Measurements from ENCODE around the gene STK39. TPM values are rescaled to one million over a fixed set of nuclear protein-coding genes. Genes with fewer than 3 reads are reported as not detected.

The STK39 gene
- total and polyA plus RNA-seq, 2 donors (not counting 1 experiment from before 2014, with no cell fraction given), result 16.7 to 30.1 TPM

GRCh38 chr2:168005586-168005985 lies 241.8 kb downstream of the STK39 start:
- Histone ChIP-seq H3K9me3 (ENCODE audit: control insufficient read depth, insufficient read depth, low read depth, low read length) (no peaks in the 10 kb centered on the region), H3K4me3 (replicated peaks in 1 of 4; ENCODE audit: control extremely low read depth in 1 of 4, insufficient read depth in 1 of 4, low read depth in 3 of 4, low read length in 4 of 4) (no peak overlapping the region), H3K36me3 (ENCODE audit: control insufficient read depth, insufficient read depth, low read length) (peaks cover 2% of the 10 kb centered on the region), H3K27me3 (ENCODE audit: control insufficient read depth, insufficient read depth, low read length) (no peaks in the 10 kb centered on the region), H3K79me2 (ENCODE audit: control insufficient read depth, insufficient read depth, low read length) (no peaks in the 10 kb centered on the region), H4K20me1 (ENCODE audit: control insufficient read depth, extremely low read depth, insufficient read depth, low read length) (no peaks in the 10 kb centered on the region), H3K4me2 (ENCODE audit: extremely low read depth, insufficient read depth, low read length) (no peak overlapping the region), H3K27ac (ENCODE audit: insufficient read depth, low read length) (no peak overlapping the region), H3K9ac (ENCODE audit: insufficient read depth, low read length) (no peak overlapping the region), H3K4me1 (ENCODE audit: control insufficient read depth, extremely low read depth, insufficient read depth, low read length) (no peaks in the 10 kb centered on the region), H2AFZ (ENCODE audit: low read length) (no peak overlapping the region)
- no peak for DNase-seq (ENCODE audit: low read depth in 2 of 2)
- no peak for TF ChIP-seq CTCF (conservative IDR thresholded peaks at IDR 0.05 in 1 of 2, IDR thresholded peaks at IDR 0.05 in 1 of 2; ENCODE audit: low read depth in 1 of 2, low read length in 2 of 2)
- TF ChIP-seq EZH2 (IDR thresholded peaks at IDR 0.05; ENCODE audit: low read length, missing control alignments), result no peak

GRCh38 chr2:168003876-168004275 lies 243.5 kb downstream of the STK39 start:
- Histone ChIP-seq H3K4me1 (ENCODE audit: control insufficient read depth, extremely low read depth, insufficient read depth, low read length) (no peaks in the 10 kb centered on the region), H3K27ac (ENCODE audit: insufficient read depth, low read length) (no peak overlapping the region), H3K79me2 (ENCODE audit: control insufficient read depth, insufficient read depth, low read length) (no peaks in the 10 kb centered on the region), H3K9ac (ENCODE audit: insufficient read depth, low read length) (no peak overlapping the region), H3K4me3 (replicated peaks in 1 of 4; ENCODE audit: control extremely low read depth in 1 of 4, insufficient read depth in 1 of 4, low read depth in 3 of 4, low read length in 4 of 4) (no peak overlapping the region), H2AFZ (ENCODE audit: low read length) (no peak overlapping the region), H3K36me3 (ENCODE audit: control insufficient read depth, insufficient read depth, low read length) (peaks cover 2% of the 10 kb centered on the region), H3K9me3 (ENCODE audit: control insufficient read depth, insufficient read depth, low read depth, low read length) (no peaks in the 10 kb centered on the region), H3K4me2 (ENCODE audit: extremely low read depth, insufficient read depth, low read length) (no peak overlapping the region), H3K27me3 (ENCODE audit: control insufficient read depth, insufficient read depth, low read length) (no peaks in the 10 kb centered on the region), H4K20me1 (ENCODE audit: control insufficient read depth, extremely low read depth, insufficient read depth, low read length) (no peaks in the 10 kb centered on the region)
- DNase-seq (ENCODE audit: low read depth in 2 of 2), result no peak
- TF ChIP-seq CTCF (conservative IDR thresholded peaks at IDR 0.05 in 1 of 2, IDR thresholded peaks at IDR 0.05 in 1 of 2; ENCODE audit: low read depth in 1 of 2, low read length in 2 of 2) (no peak), EZH2 (IDR thresholded peaks at IDR 0.05; ENCODE audit: low read length, missing control alignments) (no peak)

- Histone ChIP-seq H4K20me1 (ENCODE audit: control insufficient read depth, extremely low read depth, insufficient read depth, low read length) (no peaks in the 10 kb centered on the region), H3K79me2 (ENCODE audit: control insufficient read depth, insufficient read depth, low read length) (no peaks in the 10 kb centered on the region), H3K27me3 (ENCODE audit: control insufficient read depth, insufficient read depth, low read length) (no peaks in the 10 kb centered on the region), H3K9me3 (ENCODE audit: control insufficient read depth, insufficient read depth, low read depth, low read length) (no peaks in the 10 kb centered on the region), H2AFZ (ENCODE audit: low read length) (no peak overlapping the region), H3K27ac (ENCODE audit: insufficient read depth, low read length) (no peak overlapping the region), H3K36me3 (ENCODE audit: control insufficient read depth, insufficient read depth, low read length) (no peaks in the 10 kb centered on the region), H3K4me2 (ENCODE audit: extremely low read depth, insufficient read depth, low read length) (peak overlapping the region; percentile 17), H3K4me3 (replicated peaks in 1 of 4; ENCODE audit: control extremely low read depth in 1 of 4, insufficient read depth in 1 of 4, low read depth in 3 of 4, low read length in 4 of 4) (no peak overlapping the region), H3K9ac (ENCODE audit: insufficient read depth, low read length) (no peak overlapping the region), H3K4me1 (ENCODE audit: control insufficient read depth, extremely low read depth, insufficient read depth, low read length) (no peaks in the 10 kb centered on the region)
- TF ChIP-seq EZH2 (IDR thresholded peaks at IDR 0.05; ENCODE audit: low read length, missing control alignments), result no peak
- no peak for TF ChIP-seq CTCF (conservative IDR thresholded peaks at IDR 0.05 in 1 of 2, IDR thresholded peaks at IDR 0.05 in 1 of 2; ENCODE audit: low read depth in 1 of 2, low read length in 2 of 2)
- DNase-seq (ENCODE audit: low read depth in 2 of 2), result peak; percentile 61 to 65
These were observed 245.3 kb downstream of the STK39 start for GRCh38 chr2:168002021-168002553.

All from fibroblast of lung (primary cell).